Left cardiac atrium (tissue), 4 donors: ENCODE measurements around the gene PLBD2. TPM values are rescaled to one million over a fixed set of nuclear protein-coding genes. Genes with fewer than 3 reads are reported as not detected.
A peak's percentile ranks its signal among the peaks of the same experiment; 100 is the strongest.

Source experiments
- ATAC-seq, 2 donors: fragments of 200-7000 bp; cut with Tn5 transposase; one replicate each; pipeline ENCODE4 v1.9.1; 2020; ENCODE audit warnings: mild to moderate bottlenecking in 2 of 2, moderate library complexity in 2 of 2
- DNase-seq: peaks from one replicate; pipeline ENCODE4 v3.0.0-alpha.2; 2020
- intact Hi-C, 2 donors: fragments of 100-400 bp; cut with DNase I; formaldehyde crosslinking; loops; one replicate each; pipeline versions ENCODE4 v1.14.1 to v1.15.1; 2022 to 2023
- long read RNA-seq: library from polyadenylated mRNA; unstranded; transcript quantifications from one replicate; pipeline ENCODE4 v2.0.0, GENCODE V29; 2021
- total RNA-seq, 2 donors: library from RNA; stranded (reverse); fragmentation: NEBNext Ultra II Directional; extraction: Animal tissue kit (Norgen Biotek cat#: 25700); gene quantifications; one replicate each; pipeline ENCODE4 v1.2.1, GENCODE V29; 2021
- donor health status: DM: no; HTN: yes; CAD: no.
- donor health status: DM: no; HTN: yes; CAD: no; lungs with severe emphysema.
- donor health status: DM: yes; HTN: yes; CAD: no.
- donor health status: Dilated cardiomyopathy.

Gene PLBD2, protein sequence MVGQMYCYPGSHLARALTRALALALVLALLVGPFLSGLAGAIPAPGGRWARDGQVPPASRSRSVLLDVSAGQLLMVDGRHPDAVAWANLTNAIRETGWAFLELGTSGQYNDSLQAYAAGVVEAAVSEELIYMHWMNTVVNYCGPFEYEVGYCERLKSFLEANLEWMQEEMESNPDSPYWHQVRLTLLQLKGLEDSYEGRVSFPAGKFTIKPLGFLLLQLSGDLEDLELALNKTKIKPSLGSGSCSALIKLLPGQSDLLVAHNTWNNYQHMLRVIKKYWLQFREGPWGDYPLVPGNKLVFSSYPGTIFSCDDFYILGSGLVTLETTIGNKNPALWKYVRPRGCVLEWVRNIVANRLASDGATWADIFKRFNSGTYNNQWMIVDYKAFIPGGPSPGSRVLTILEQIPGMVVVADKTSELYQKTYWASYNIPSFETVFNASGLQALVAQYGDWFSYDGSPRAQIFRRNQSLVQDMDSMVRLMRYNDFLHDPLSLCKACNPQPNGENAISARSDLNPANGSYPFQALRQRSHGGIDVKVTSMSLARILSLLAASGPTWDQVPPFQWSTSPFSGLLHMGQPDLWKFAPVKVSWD
- 10 to 100 TPM; 47.5 to 48.7 TPM for total RNA-seq
- long read RNA-seq, full-length matches to known transcripts, result 5 of 7 reads
- long read RNA-seq, partial matches to known transcripts, result 2 of 7 reads
- long read RNA-seq, other reads (novel, unspliced or antisense), result 0 of 7 reads

DNA sequence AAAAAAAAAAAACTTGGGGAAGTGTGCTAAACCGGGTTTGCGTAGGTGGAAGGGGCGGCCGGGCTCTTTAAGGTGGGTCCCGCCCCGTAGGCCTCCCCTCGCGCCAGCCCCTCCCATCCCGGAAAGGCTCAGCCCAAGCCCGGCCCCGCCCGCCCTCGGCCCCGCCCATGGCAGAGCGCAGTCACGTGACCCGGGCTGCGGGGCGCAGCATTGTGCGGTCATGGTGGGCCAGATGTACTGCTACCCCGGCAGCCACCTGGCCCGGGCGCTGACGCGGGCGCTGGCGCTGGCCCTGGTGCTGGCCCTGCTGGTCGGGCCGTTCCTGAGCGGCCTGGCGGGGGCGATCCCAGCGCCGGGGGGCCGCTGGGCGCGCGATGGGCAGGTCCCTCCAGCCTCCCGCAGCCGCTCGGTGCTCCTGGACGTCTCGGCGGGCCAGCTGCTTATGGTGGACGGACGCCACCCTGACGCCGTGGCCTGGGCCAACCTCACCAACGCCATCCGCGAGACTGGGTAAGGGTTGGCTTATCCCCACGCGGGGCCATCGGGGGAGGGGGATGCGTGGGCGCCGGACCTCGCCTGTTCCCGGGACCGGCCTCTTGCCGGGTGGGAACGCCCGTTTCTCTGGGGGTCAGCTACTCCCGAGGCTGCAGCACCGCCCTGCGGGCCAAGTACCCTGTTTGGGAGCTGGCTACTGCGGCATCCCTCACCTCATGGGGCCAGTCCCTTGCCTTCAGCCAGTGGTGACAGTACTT, at the start of gene PLBD2:
Gene PLBD2 (plus strand): TSS at position 207 of the 752 bp plus-strand sequence. CDS start 14 bp downstream, at position 221.
- intact Hi-C loops, result no loop called here
- DNase-seq (peak; percentile 96), ATAC-seq (peak; percentile 98)

DNA sequence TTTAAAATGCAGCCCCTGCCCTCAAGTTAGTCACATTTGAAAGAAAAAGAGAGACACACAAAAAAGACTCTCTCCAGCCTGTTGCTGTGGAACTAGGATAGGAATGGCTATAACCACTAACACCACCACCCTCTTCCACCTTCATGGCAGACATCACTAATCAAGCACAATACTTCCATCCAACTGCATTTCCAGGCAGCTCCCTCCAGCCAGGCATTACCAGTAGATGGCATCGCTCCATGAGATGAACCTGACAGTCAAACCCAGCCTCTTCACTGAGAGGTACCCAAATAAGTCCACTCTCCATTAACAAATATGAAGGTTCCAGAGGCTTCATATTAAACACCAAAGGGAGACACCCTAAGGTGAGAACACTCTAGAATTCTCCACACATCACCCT, 47.9 kb upstream of the PLBD2 start:
- no peak for ATAC-seq
- intact Hi-C loops, result loop anchor here (5.0 to 10.0 kb wide), 2 partner anchors 114 to 117 kb away; partner anchors contain the start of gene SDSL (in 1 of the 2)
- no peak for DNase-seq

DNA sequence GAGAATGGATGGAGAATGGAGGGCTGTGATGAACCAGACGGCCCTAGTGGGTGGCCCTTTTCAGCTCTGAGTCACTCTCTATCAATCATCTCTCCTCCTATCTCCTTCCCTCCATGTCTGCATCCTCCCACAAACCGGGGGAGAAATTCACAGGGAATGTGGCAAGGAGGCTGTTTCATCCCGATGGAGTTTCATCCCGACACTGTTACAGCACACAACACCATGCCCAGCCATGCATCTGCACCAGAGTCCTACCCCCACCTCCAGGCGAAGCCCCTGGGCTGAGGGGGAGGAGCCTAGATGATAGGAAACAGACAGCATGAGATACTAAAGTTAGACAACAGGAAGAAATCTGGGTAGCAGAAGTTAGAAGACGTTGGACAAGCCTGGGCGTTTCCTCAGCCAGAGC, 44.3 kb upstream of the PLBD2 start:
- DNase-seq, result no peak
- ATAC-seq, result peak in 1 of 2 donors; percentile 43
- intact Hi-C loops, result loop anchor here (5.0 to 10.0 kb wide), 2 partner anchors 111 to 113 kb away; partner anchors contain the start of gene SDSL (in 1 of the 2)

DNA sequence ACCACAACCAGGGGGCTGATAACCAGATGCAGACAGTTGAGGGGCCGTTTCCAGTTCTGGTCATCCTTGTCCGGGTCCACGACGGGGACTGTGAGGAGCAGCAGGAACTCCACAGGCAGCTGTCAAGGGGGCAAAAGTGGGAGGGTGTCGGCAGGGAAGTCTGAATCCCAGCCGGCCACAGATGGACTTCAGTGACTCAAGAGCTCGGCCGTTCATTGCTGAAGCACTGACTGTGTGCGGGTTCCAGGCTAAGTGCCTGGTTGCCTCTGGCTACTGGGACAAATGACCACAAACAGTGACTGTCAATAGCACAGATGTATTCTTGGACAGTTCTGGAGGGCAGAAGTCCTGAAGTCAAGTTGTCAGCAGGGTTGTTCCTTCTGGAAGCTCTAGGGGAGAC, 43.0 kb upstream of the PLBD2 start:
- intact Hi-C loops, result loop anchor here in 1 of 2 donors (10.0 kb wide), 1 partner anchor 109 kb away; the partner anchor contains the start of gene SDSL
- DNase-seq (no peak), ATAC-seq (peak in 1 of 2 donors; percentile 46)

DNA sequence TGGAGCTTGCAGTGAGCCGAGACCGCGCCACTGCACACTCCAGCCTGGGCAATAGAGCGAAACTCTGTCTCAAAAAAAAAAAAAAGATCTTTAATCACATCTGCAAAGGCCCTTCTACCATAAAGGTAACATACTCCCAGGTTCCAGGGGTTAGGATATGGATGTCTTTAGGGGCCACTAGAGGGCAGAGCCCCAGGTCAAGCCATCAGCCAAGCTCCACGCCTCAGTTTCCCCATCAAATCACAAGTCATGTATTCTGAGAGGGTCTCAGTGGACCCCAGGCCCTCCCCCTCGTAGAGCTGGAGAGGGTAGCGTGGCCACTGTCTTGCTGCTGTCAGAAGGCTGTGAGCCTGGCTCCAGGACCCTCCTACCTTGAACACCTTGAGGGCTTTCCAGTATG, 42.2 kb upstream of the PLBD2 start:
- ATAC-seq (no peak), DNase-seq (no peak)
- intact Hi-C loops, result loop anchor here in 1 of 2 donors (10.0 kb wide), 1 partner anchor 109 kb away; the partner anchor contains the start of gene SDSL

DNA sequence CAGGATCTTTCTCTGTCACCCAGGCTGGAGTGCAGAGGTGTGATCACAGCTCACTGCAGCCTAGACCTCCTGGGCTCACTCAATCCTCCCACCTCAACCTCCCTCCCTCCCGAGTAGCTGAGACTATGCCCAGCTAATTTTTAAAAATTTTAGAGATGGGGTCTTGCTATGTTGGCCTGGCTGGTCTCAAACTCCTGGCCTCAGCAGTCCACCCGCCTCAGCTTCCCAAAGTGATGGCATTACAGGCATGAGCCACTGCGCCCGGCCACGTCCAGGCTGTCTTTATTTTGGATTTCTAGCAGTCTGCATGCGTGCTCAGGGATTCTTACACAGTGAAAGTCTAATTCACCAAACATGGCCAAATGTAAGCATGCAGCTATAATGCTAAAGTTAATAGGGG, 41.3 kb upstream of the PLBD2 start:
- DNase-seq, result no peak
- ATAC-seq, result no peak
- intact Hi-C loops, result loop anchor here in 1 of 2 donors (10.0 kb wide), 1 partner anchor 108 kb away; the partner anchor contains the start of gene SDSL

DNA sequence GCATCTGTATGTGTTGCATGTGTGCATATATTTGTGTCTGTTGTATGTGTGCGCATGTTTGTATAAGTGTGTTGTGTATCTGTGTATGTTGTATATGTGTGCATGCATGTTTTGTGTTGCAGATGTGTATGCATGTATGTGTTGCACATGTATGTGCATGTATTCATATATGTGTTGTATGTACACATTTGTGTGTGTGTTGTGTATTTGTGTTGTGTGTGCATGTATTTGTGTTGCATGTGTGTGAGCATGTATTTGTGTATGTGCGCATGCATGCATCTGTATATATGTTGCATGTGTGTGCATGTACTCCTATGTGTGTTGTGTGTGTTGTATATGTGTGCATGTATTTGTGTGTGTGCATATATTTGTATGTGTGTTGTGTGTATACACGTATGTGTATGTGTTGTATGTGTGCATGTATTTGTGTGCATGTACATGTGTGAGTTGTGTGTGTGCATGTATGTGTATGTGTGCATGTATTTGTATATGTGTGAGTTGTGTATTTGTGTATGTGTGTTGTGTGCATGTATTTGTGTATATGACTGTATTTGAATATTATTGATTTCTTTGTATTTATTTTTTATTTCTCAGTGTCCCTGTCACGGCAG, 40.2 kb upstream of the PLBD2 start:
- intact Hi-C loops, result loop anchor here in 1 of 2 donors (10.0 kb wide), 1 partner anchor 107 kb away; the partner anchor contains the start of gene SDSL
- no peak for ATAC-seq

DNA sequence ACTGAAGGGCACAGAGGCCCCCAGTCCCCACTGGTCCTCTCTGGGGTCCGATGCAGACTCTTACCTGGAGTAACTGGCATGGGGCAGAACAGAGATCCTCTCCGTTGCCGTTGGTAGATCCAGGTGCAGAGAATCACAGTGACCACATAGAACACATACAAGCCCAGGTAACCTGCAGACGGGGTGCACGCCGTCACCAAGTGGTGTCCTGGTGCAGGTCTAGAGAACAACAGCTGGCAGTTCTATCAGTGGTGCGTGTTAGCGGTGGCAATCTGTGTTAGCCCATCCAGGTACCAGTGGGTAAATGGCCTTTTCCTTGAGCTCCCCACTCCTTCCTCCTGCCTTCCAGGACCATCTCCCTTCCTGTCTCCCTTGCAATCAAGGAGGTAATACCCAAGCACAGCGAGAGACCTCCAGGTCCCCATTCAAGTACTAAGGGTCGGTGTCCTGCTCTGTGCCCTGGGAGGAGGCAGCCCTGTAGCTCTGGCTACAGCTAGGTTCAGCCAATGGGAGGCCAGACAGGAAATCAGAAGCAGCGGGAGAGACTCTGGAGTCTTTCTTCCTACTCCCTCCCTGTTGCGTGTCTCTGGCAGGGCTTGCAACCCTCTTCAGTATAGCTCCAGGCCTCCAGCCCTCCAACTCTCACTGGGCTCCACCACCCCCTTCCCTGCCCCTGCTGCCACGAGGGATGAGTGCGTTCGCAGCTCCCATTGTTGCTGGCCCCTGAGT, 39.3 kb upstream of the PLBD2 start:
- intact Hi-C loops, result loop anchor here in 1 of 2 donors (10.0 kb wide), 1 partner anchor 106 kb away; the partner anchor contains the start of gene SDSL
- no peak for DNase-seq
- ATAC-seq, result no peak

More for the DNA sequence above, 40.2 kb upstream of the PLBD2 start:
- DNase-seq, result no peak

DNA sequence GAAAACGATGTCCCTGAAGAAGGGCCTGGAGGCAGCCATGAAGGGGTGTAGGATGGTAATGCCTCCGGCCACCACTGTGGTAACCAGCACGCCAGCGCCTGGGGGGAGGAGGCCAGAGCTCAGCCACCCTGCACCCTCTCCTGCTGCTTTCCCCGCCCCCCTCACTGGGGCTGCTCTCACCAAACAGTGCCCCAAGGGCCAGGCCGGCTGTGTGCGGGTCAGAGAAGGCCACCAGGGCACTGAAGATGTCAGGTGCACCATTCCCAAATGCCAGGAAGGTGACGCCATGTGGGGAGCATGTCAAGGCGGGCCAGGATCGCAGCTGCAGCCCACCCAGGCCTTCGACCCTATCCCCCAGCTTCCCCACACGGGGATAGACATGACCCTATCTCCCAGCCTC, 38.0 kb upstream of the PLBD2 start:
- intact Hi-C loops, result no loop called here
- no peak for ATAC-seq
- DNase-seq, result no peak

DNA sequence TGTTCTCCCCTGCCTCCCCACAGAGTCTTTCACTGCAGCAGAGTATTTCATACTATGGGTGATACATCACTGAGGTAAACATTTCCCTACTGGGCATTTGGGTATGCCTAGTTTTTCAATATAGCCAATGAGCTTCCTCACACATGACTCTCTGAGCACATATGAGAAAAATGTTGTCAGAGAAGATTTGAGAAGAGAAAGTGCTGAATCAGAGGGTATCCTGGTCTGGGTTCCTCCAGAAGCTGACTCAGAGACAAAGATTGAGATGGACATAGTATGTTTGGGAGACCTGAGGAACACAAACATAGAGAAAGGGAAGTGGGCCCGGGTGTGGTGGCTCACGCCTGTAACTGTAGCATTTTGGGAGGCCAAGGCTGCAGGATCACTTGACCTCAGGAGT, 36.0 kb upstream of the PLBD2 start:
- peak in 1 of 2 donors; percentile 21 for ATAC-seq
- intact Hi-C loops, result no loop called here
- DNase-seq, result no peak

DNA sequence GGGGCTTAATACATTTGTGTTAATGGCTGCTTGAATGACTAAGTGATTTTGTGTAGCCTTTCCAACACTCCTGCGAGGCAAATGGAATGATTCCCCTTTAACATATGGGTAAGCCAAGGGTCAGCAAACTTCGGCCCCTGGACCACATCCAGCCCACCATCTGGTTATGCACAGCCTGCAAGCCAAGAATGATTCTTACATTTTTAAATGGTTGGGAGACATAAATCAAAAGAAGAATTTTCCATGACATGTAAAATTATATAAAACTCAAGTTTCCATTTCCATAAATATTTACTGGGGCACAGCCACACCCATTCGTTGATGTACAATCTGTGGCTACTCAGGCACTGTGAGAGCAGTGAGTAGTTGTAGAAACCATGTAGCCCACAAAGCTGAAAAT, 32.5 kb upstream of the PLBD2 start:
- no peak for DNase-seq
- intact Hi-C loops, result no loop called here
- ATAC-seq, result peak; percentile 39 to 52

DNA sequence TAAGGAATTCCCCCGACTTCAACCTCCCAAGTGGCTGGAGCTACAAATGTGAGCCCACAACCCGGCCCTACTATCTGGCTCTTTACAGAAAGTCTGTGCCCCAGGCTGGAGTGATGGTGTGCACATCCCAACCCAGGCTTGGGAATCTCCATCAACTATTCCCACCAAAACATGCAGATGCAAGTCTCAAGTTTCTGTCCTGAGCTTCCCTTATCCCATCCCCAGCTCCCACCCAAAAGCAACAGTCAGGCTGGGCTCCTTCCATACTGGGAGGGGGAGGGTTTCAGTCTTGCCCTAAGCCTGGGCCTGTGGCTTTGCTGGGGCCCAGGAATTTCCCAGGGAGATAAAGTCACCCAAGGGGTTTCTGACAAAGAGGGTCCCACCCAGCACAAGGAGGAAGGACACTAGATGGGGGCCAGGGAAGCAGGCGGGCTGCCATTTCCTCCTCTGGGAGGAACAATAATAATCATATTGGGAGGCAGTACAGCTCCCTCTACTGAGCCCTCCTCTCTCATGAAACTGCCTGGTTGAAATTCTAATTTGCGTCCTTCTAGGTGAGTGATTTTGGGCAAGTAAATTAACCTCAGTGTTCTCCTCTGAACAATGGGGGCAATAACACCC, 31.5 kb upstream of the PLBD2 start:
- DNase-seq, result no peak
- peak; percentile 24 for ATAC-seq

DNA sequence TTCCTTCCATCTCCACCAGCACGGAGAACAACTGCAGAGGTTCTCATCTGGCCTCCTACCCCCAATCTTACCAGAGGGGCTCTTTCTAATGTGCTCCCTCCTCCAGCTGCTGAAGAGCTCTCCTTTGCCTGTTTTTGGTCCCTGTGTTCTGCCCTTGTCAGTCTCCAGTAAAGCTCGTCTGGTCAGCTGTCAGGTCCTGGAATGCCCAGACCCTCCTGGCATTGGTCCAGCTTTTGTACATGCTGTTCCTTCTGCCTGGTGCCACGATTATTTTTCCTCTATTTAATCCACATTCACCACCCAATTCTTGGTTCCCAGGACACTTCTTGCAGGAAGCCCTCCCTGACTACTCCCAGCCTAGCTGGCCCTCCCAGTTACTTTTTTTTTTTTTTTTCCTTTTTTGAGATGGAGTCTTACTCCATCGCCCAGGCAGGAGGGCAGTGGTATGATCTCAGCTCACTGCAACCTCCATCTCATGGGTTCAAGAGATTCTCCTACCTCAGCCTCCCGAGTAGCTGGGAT, 30.0 kb upstream of the PLBD2 start:
- ATAC-seq, result no peak
- no peak for DNase-seq
- intact Hi-C loops, result no loop called here

More for the DNA sequence above, 31.5 kb upstream of the PLBD2 start:
- intact Hi-C loops, result no loop called here

DNA sequence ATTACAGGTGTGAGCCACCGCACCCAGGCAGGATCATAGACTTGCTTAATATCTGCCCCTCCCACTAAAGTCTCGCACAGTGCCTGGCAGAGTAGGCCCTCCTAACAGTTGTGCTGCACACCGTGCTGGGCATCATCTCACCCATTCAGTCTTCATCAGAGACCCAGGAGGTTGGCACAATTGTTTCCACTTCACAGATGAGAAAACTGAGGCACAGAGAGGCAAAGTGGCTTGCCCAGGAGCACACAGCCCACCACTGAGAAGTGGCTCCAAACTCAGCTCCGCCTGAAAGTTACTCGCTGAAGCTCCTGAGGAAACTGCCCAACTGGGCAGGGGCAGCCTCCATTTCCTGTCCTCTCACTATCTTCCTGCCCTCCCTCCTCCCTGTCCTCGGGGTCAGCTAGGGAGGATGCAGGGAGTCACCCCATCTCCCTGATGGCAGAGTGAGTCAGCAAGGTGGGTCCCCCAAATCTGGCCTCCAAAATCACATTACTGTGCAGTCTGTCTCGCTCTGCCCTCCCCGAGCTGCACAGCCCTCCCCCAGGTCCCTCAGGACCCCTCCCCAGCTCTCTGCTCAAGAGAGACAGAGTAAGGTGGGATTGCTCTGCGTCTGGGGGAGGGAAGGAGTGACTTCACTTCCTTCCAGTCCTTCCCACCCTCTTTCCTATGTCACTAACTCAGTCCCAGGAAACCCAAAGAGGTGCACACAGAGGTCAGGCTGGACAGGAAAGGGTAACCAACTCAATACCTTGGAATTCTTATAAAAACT, 29.2 kb upstream of the PLBD2 start:
- DNase-seq, result no peak
- intact Hi-C loops, result no loop called here
- ATAC-seq, result no peak

DNA sequence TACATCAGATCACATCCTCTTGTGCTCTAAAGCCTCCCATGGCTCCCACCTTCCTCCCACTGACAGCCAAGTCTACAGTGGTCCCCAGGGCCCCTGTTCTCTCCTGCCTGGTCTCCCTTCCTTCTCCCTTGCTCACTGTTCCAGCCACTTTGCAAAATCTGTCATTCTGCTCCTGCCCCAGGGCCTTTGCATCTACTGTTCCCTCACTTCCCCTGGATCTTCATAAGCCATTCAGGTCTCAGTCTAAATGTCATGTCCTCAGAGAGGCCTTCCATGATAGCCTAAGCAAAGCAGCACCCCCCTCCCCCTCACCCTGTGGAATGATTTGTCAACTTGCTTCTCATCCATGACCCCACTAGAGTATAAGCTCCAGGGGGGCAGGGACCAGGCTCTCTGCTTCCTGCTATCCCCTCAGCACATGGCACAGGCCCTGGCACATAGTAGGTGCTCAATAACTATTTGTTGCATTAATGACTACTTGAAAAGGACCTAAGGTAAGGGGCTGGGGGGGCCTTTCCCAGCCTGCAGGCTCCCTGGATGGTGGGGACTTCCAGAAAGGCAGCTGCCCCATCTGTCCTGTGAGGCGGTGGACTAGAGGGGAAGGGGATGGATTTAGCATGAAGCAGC, 28.5 kb upstream of the PLBD2 start:
- intact Hi-C loops, result no loop called here
- no peak for ATAC-seq

DNA sequence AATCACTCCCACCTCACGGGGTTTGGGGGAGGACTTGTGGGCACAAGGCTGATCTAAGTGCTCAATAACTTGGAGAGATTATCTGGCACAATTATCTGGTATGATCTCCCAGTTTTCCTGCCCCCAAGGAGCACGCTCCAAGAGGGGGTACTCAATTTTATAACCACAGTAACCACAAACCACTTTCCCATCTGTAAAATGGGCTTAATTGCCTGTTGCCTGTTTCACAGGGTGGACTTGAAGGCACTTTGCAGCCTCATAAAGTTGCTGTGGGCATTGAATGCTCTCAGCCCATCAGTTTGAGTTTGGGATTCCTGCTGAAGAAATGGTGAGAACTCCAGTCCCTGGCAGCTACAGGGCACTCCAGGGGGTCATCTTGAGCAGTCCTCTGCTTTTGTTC, 27.9 kb upstream of the PLBD2 start:
- no peak for DNase-seq
- ATAC-seq, result no peak
- intact Hi-C loops, result no loop called here

More for the DNA sequence above, 28.5 kb upstream of the PLBD2 start:
- no peak for DNase-seq
